H9 (cell line): ENCODE data around the gene GABRB1. TPM values are rescaled to one million over a fixed set of nuclear protein-coding genes. Genes with fewer than 3 reads are reported as not detected.

Source experiments
- DNase-seq: peaks from one replicate; pipeline ENCODE4 v3.0.0-alpha.2; 2017
- H2AFZ ChIP-seq: one replicate; pipeline ENCODE4 v1.6.1; 2013; ENCODE audit warnings: mild to moderate bottlenecking, low read length, control low read depth, moderate library complexity
- H2AK5ac ChIP-seq: 2 replicates; pipeline ENCODE4 v1.6.1; 2013; ENCODE audit warnings: low read length, control low read depth, mixed read lengths; ENCODE audit not compliant: insufficient read length
- H2BK120ac ChIP-seq: one replicate; pipeline ENCODE4 v1.6.1; 2013; ENCODE audit warnings: low read depth, mild to moderate bottlenecking, low read length, control low read depth, inconsistent platforms; ENCODE audit not compliant: poor library complexity, severe bottlenecking
- H2BK12ac ChIP-seq: 2 replicates; pipeline ENCODE4 v1.6.1; 2013; ENCODE audit warnings: low read length, control low read depth, mixed read lengths, low read depth; ENCODE audit not compliant: insufficient read length
- H2BK15ac ChIP-seq: 2 replicates; pipeline ENCODE4 v1.6.1; 2013; ENCODE audit warnings: low read depth, low read length, control low read depth
- H2BK20ac ChIP-seq: one replicate; pipeline ENCODE4 v1.6.1; 2013; ENCODE audit warnings: low read depth, mild to moderate bottlenecking, low read length, control low read depth, inconsistent platforms; ENCODE audit not compliant: poor library complexity, severe bottlenecking
- H2BK5ac ChIP-seq: 2 replicates; pipeline ENCODE4 v1.6.1; 2013; ENCODE audit warnings: low read length, control low read depth, mixed read lengths; ENCODE audit not compliant: insufficient read length
- H3K14ac ChIP-seq: 2 replicates; pipeline ENCODE4 v1.6.1; 2013; ENCODE audit warnings: low read length, control low read depth; ENCODE audit not compliant: insufficient read depth
- H3K18ac ChIP-seq: 2 replicates; pipeline ENCODE4 v1.6.1; 2013; ENCODE audit warnings: low read depth, mild to moderate bottlenecking, mixed read lengths, low read length, control low read depth; ENCODE audit not compliant: insufficient read length
- H3K23ac ChIP-seq: 2 replicates; pipeline ENCODE4 v1.6.1; 2013; ENCODE audit warnings: low read length, control low read depth, mixed read lengths, low read depth; ENCODE audit not compliant: insufficient read length
- H3K23me2 ChIP-seq: 2 replicates; pipeline ENCODE4 v1.6.1; 2013; ENCODE audit warnings: low read depth, mild to moderate bottlenecking, mixed read lengths, low read length, control low read depth; ENCODE audit not compliant: insufficient read length, poor library complexity, severe bottlenecking
- H3K27ac ChIP-seq: 2 replicates; pipeline ENCODE4 v1.5.1; 2013; ENCODE audit warnings: low read length, control low read depth, mixed read lengths, low read depth; ENCODE audit not compliant: insufficient read length
- H3K27me3 ChIP-seq: 2 replicates; pipeline ENCODE4 v1.6.1; 2013; ENCODE audit warnings: low read length, control low read depth, inconsistent platforms; ENCODE audit not compliant: insufficient read depth
- H3K4ac ChIP-seq: 2 replicates; pipeline ENCODE4 v1.6.1; 2013; ENCODE audit warnings: low read depth, mild to moderate bottlenecking, control low read depth, inconsistent platforms, low read length, moderate library complexity
- H3K4me1 ChIP-seq: 2 replicates; pipeline ENCODE4 v1.6.1; 2013; ENCODE audit warnings: low read length, control low read depth, inconsistent platforms; ENCODE audit not compliant: insufficient read depth
- H3K4me2 ChIP-seq: 2 replicates; pipeline ENCODE4 v1.6.1; 2013; ENCODE audit warnings: low read length, control low read depth, mixed read lengths; ENCODE audit not compliant: insufficient read length, insufficient read depth
- H3K56ac ChIP-seq: 2 replicates; pipeline ENCODE4 v1.6.1; 2013; ENCODE audit warnings: low read depth, mild to moderate bottlenecking, mixed read lengths, low read length, control low read depth; ENCODE audit not compliant: insufficient read length
- H3K79me1 ChIP-seq: 2 replicates; pipeline ENCODE4 v1.6.1; 2013; ENCODE audit warnings: low read depth, mild to moderate bottlenecking, moderate library complexity, low read length, control low read depth, inconsistent platforms; ENCODE audit not compliant: insufficient read depth, poor library complexity, severe bottlenecking
- H3K79me2 ChIP-seq: 2 replicates; pipeline ENCODE4 v1.6.1; 2013; ENCODE audit warnings: low read length, control low read depth, inconsistent platforms; ENCODE audit not compliant: insufficient read depth
- H3K9ac ChIP-seq: 2 replicates; pipeline ENCODE4 v1.6.1; 2013; ENCODE audit warnings: low read length, control low read depth, mixed read lengths; ENCODE audit not compliant: insufficient read length; ENCODE audit errors: extremely low read depth
- H3K9me3 ChIP-seq: one replicate; pipeline ENCODE4 v1.6.1; 2013; ENCODE audit warnings: low read depth, low read length, inconsistent platforms; ENCODE audit not compliant: control insufficient read depth
- H3T11ph ChIP-seq: one replicate; pipeline ENCODE4 v1.6.1; 2013; ENCODE audit warnings: mild to moderate bottlenecking, low read length, control low read depth, inconsistent platforms
- H4K20me1 ChIP-seq: one replicate; pipeline ENCODE4 v1.6.1; 2013; ENCODE audit not compliant: control insufficient read depth, insufficient read length, insufficient read depth
- H4K5ac ChIP-seq: 2 replicates; pipeline ENCODE4 v1.6.1; 2013; ENCODE audit warnings: low read depth, mild to moderate bottlenecking, mixed read lengths, low read length, control low read depth; ENCODE audit not compliant: insufficient read length
- H4K8ac ChIP-seq: replicated peaks from 2 replicates; pipeline ENCODE4 v1.6.1; 2013; ENCODE audit warnings: low read length, control low read depth, mixed read lengths, low read depth; ENCODE audit not compliant: insufficient read length
- H4K91ac ChIP-seq: 2 replicates; pipeline ENCODE4 v1.6.1; 2013; ENCODE audit warnings: low read depth, mild to moderate bottlenecking, moderate library complexity, mixed read lengths, low read length, control low read depth; ENCODE audit not compliant: insufficient read length
- H3K27ac Mint-ChIP-seq, 3 experiments: 2 replicates in 2 of 3; 3 replicates in 1 of 3; pipeline ENCODE4 v1.8.0; 2020 to 2021; ENCODE audit warnings: mixed read lengths in 3 of 3, mild to moderate bottlenecking in 1 of 3, moderate library complexity in 1 of 3
- H3K27me3 Mint-ChIP-seq: 2 replicates; pipeline ENCODE4 v1.8.0; 2021; ENCODE audit warnings: low read depth, mild to moderate bottlenecking, moderate library complexity, mixed read lengths
- H3K36me3 Mint-ChIP-seq, 3 experiments: 2 replicates in 2 of 3; 3 replicates in 1 of 3; pipeline ENCODE4 v1.8.0; 2020 to 2021; ENCODE audit warnings: low read depth in 3 of 3, mixed read lengths in 3 of 3; ENCODE audit not compliant: insufficient read depth in 1 of 3
- H3K4me1 Mint-ChIP-seq, 2 experiments: 2 replicates each; pipeline ENCODE4 v1.8.0; 2020; ENCODE audit warnings: mixed read lengths in 2 of 2
- H3K4me3 Mint-ChIP-seq, 2 experiments: 2 replicates in 1 of 2; 3 replicates in 1 of 2; pipeline ENCODE4 v1.8.0; 2020 to 2021; ENCODE audit warnings: mild to moderate bottlenecking in 2 of 2, mixed read lengths in 2 of 2, moderate library complexity in 1 of 2
- H3K9me3 Mint-ChIP-seq, 2 experiments: 2 replicates in 1 of 2; 3 replicates in 1 of 2; pipeline ENCODE4 v1.8.0; 2020; ENCODE audit warnings: mild to moderate bottlenecking in 2 of 2, mixed read lengths in 2 of 2, moderate library complexity in 1 of 2
- CTCF ChIP-seq: fragments of 200-600 bp; sonication (generic); conservative IDR thresholded peaks from 3 replicates; pipeline ENCODE4 v1.8.0; 2021; ENCODE audit warnings: antibody characterized with exemption, mild to moderate bottlenecking
- total RNA-seq: library from RNA; stranded (reverse); gene quantifications from 2 replicates; pipeline ENCODE4 v1.2.1, GENCODE V29; 2021

The GABRB1 gene
- total RNA-seq, 1 experiment from 2014 or later: 0.39 TPM

- no peak overlapping the region for H3K18ac ChIP-seq
- H4K8ac ChIP-seq: no peak overlapping the region
- no peak overlapping the region for H2BK120ac ChIP-seq
- no peaks in the 10 kb centered on the region for H3K9me3 Mint-ChIP-seq
- no peak overlapping the region for H3K27ac Mint-ChIP-seq
- no peak overlapping the region for H2BK12ac ChIP-seq
- no peak overlapping the region for H2AK5ac ChIP-seq
- no peak overlapping the region for H3K14ac ChIP-seq
- no peaks in the 10 kb centered on the region for H4K20me1 ChIP-seq
- no peak overlapping the region for H3K23ac ChIP-seq
- no peaks in the 10 kb centered on the region for H3K23me2 ChIP-seq
- no peak overlapping the region for H3K4me3 Mint-ChIP-seq
- no peak overlapping the region for H3K9ac ChIP-seq
- H3K56ac ChIP-seq: no peak overlapping the region
- no peak overlapping the region for H4K5ac ChIP-seq
- no peak overlapping the region for H3K27ac ChIP-seq
- no peaks in the 10 kb centered on the region for H3K27me3 Mint-ChIP-seq
- no peak overlapping the region for H3T11ph ChIP-seq
- no peak for DNase-seq
- no peaks in the 10 kb centered on the region for H3K4me1 ChIP-seq
- peaks cover 2 to 4% of the 10 kb centered on the region in 2 experiments for H3K4me1 Mint-ChIP-seq
- no peaks in the 10 kb centered on the region for H3K79me2 ChIP-seq
- no peaks in the 10 kb centered on the region; a peak in 1 of 7 replicates for H3K36me3 Mint-ChIP-seq
- no peak overlapping the region for H2AFZ ChIP-seq
- no peaks in the 10 kb centered on the region for H3K79me1 ChIP-seq
- no peak overlapping the region for H3K4me2 ChIP-seq
- H3K27me3 ChIP-seq: no peaks in the 10 kb centered on the region
- no peak for TF ChIP-seq CTCF
- no peak overlapping the region for H2BK5ac ChIP-seq
- no peak overlapping the region for H3K4ac ChIP-seq
- H2BK15ac ChIP-seq: no peak overlapping the region
- no peaks in the 10 kb centered on the region for H3K9me3 ChIP-seq
- H4K91ac ChIP-seq: no peak overlapping the region
- no peak overlapping the region for H2BK20ac ChIP-seq
Observed at GRCh38 chr4:47195706-47196105, 164.3 kb downstream of the GABRB1 start.
